ENCODE measurements around the gene YPEL2.

YPEL2 gene

GRCh38 chr17:59416184-59416583 lies 84.7 kb downstream of the YPEL2 start:
- H2AFZ ChIP-seq: no peak overlapping the region
- no peaks in the 10 kb centered on the region for H3K9me3 ChIP-seq (ENCODE audit: control insufficient read depth, low read length)
- no peak overlapping the region for H3K9ac ChIP-seq
- H3K36me3 ChIP-seq (ENCODE audit: control insufficient read depth, insufficient read depth, low read length): no peaks in the 10 kb centered on the region
- TF ChIP-seq CTCF (IDR thresholded peaks at IDR 0.05): no peak
- H3K27me3 ChIP-seq (ENCODE audit: control insufficient read depth, insufficient read depth, low read length): no peaks in the 10 kb centered on the region
- no peaks in the 10 kb centered on the region for H3K79me2 ChIP-seq
- H3K4me3 ChIP-seq (ENCODE audit: low read depth, low read length): no peak overlapping the region
- H3K4me2 ChIP-seq (ENCODE audit: low read length): no peak overlapping the region
- H3K4me1 ChIP-seq: peaks cover 18% of the 10 kb centered on the region
- no peak overlapping the region for H3K27ac ChIP-seq

DNA sequence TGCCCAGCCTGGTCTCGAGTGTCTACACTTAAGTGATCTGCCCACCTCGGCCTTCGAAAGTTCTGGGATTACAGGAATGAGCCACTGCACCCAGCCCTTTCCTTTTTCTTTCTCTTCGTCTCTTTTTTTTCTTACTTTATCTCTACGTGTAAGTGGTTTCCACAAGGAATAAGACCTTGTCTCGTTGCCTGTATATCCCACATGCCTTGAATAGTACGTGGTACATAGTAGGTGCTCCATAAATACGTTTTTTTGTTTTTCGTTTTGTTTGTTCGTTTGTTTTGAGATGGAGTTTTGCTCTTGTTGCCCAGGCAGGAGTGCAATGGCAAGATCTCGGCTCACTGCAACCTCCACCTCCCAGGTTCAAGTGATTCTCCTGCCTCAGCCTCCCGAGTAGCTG lies 86.0 kb downstream of the YPEL2 start:
- Histone ChIP-seq H3K4me2 (ENCODE audit: low read length) (no peak overlapping the region), H3K4me3 (ENCODE audit: low read depth, low read length) (no peak overlapping the region), H3K36me3 (ENCODE audit: control insufficient read depth, insufficient read depth, low read length) (no peaks in the 10 kb centered on the region), H2AFZ (no peak overlapping the region), H3K9me3 (ENCODE audit: control insufficient read depth, low read length) (no peaks in the 10 kb centered on the region), H3K9ac (no peak overlapping the region), H3K4me1 (peaks cover 18% of the 10 kb centered on the region), H3K27ac (no peak overlapping the region), H3K27me3 (ENCODE audit: control insufficient read depth, insufficient read depth, low read length) (no peaks in the 10 kb centered on the region), H3K79me2 (no peaks in the 10 kb centered on the region)
- TF ChIP-seq CTCF (IDR thresholded peaks at IDR 0.05): no peak

GRCh38 chr17:59418732-59419166 lies 87.3 kb downstream of the YPEL2 start:
- no peak overlapping the region for H3K4me3 ChIP-seq (ENCODE audit: low read depth, low read length)
- H3K79me2 ChIP-seq: no peaks in the 10 kb centered on the region
- H3K9me3 ChIP-seq (ENCODE audit: control insufficient read depth, low read length): no peaks in the 10 kb centered on the region
- H3K27ac ChIP-seq: peak overlapping the region; percentile 52
- peak overlapping the region; percentile 25 for H3K4me2 ChIP-seq (ENCODE audit: low read length)
- TF ChIP-seq CTCF (IDR thresholded peaks at IDR 0.05): no peak
- no peaks in the 10 kb centered on the region for H3K27me3 ChIP-seq (ENCODE audit: control insufficient read depth, insufficient read depth, low read length)
- H2AFZ ChIP-seq: peak overlapping the region; percentile 8
- H3K36me3 ChIP-seq (ENCODE audit: control insufficient read depth, insufficient read depth, low read length): no peaks in the 10 kb centered on the region
- H3K9ac ChIP-seq: no peak overlapping the region
- H3K4me1 ChIP-seq: peaks cover 31% of the 10 kb centered on the region

- Histone ChIP-seq H3K4me1 (peaks cover 53% of the 10 kb centered on the region), H3K9ac (no peak overlapping the region), H3K79me2 (no peaks in the 10 kb centered on the region), H3K27ac (no peak overlapping the region), H3K27me3 (ENCODE audit: control insufficient read depth, insufficient read depth, low read length) (no peaks in the 10 kb centered on the region), H2AFZ (no peak overlapping the region), H3K4me3 (ENCODE audit: low read depth, low read length) (no peak overlapping the region), H3K36me3 (ENCODE audit: control insufficient read depth, insufficient read depth, low read length) (no peaks in the 10 kb centered on the region), H3K9me3 (ENCODE audit: control insufficient read depth, low read length) (no peaks in the 10 kb centered on the region), H3K4me2 (ENCODE audit: low read length) (no peak overlapping the region)
- no peak for TF ChIP-seq CTCF (IDR thresholded peaks at IDR 0.05)
These were observed 89.4 kb downstream of the YPEL2 start for GRCh38 chr17:59420901-59421300.

DNA sequence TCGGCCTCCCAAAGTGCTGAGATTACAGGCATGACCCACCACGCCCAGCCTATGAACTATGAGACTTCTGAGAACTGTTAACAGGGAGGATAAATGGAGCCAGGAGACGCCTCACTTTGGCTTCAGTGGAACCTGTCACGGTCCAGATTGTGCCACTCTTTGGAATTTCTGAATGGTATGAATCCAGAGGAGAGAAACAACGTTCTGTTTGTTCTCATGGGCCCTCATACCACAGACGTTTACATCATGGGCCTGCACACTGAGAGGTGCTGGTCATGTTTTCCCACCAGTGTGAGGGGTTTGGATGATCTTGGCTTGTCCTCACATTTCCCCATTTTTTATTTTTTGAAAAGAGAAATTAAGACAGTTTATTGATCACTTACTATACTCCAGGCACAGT lies 90.3 kb downstream of the YPEL2 start:
- no peaks in the 10 kb centered on the region for H3K27me3 ChIP-seq (ENCODE audit: control insufficient read depth, insufficient read depth, low read length)
- no peak overlapping the region for H3K4me2 ChIP-seq (ENCODE audit: low read length)
- peaks cover 61% of the 10 kb centered on the region for H3K4me1 ChIP-seq
- no peaks in the 10 kb centered on the region for H3K9me3 ChIP-seq (ENCODE audit: control insufficient read depth, low read length)
- H2AFZ ChIP-seq: no peak overlapping the region
- H3K36me3 ChIP-seq (ENCODE audit: control insufficient read depth, insufficient read depth, low read length): no peaks in the 10 kb centered on the region
- H3K4me3 ChIP-seq (ENCODE audit: low read depth, low read length): no peak overlapping the region
- peak overlapping the region; percentile 86 for H3K27ac ChIP-seq
- H3K9ac ChIP-seq: no peak overlapping the region
- no peak for TF ChIP-seq CTCF (IDR thresholded peaks at IDR 0.05)
- no peaks in the 10 kb centered on the region for H3K79me2 ChIP-seq

Data from parathyroid adenoma (tissue), 2 donors.